Measurements from ENCODE around the gene ZDHHC1. TPM values are rescaled to one million over a fixed set of nuclear protein-coding genes. Genes with fewer than 3 reads are reported as not detected.
A peak's percentile ranks its signal among the peaks of the same experiment; 100 is the strongest.

ZDHHC1 gene
- total RNA-seq = 0.63 TPM

- Histone ChIP-seq H3K27me3 (ENCODE audit: insufficient read depth, low read length) (peaks cover 4% of the 10 kb centered on the region), H3K4me1 (ENCODE audit: insufficient read depth, low read length) (peaks cover 12% of the 10 kb centered on the region), H3K9me3 (ENCODE audit: low read depth, low read length) (no peaks in the 10 kb centered on the region), H3K4me3 (ENCODE audit: low read length) (peak within 1 kb of the TSS; percentile 35)
Measured at GRCh38 chr16:67415872-67416793, at the start of gene ZDHHC1. Gene ZDHHC1, minus strand, starts transcription at chr16:67416477. Its CDS starts 8,702 bp downstream, at chr16:67407775.

GRCh38 chr16:67464565-67464964 is 48.3 kb upstream of the ZDHHC1 start:
- Histone ChIP-seq H3K4me3 (ENCODE audit: low read length) (no peak overlapping the region), H3K4me1 (ENCODE audit: insufficient read depth, low read length) (peaks cover 32% of the 10 kb centered on the region), H3K27me3 (ENCODE audit: insufficient read depth, low read length) (no peaks in the 10 kb centered on the region), H3K9me3 (ENCODE audit: low read depth, low read length) (no peaks in the 10 kb centered on the region)

DNA sequence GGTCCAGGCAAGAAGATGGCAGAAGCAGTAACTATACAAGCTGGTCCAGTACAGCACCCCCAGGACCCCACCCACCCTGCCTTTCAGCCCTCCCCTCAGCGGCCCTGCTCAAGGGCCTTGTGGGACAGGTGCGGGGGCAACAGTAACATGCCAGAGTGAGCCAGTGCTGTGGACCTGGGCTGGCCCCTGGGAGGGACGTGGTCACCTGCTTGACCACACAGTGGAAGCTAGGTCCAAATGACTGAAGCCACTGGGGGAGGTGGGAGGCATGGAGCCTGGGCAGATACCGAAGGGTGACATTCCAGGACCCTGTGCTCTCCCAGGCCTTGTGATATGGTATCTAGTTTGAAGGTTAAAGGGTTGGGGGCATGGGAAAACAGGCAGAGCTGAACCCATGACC is 47.4 kb upstream of the ZDHHC1 start:
- no peak overlapping the region for H3K4me3 ChIP-seq (ENCODE audit: low read length)
- H3K9me3 ChIP-seq (ENCODE audit: low read depth, low read length) = no peaks in the 10 kb centered on the region
- peaks cover 28% of the 10 kb centered on the region for H3K4me1 ChIP-seq (ENCODE audit: insufficient read depth, low read length)
- H3K27me3 ChIP-seq (ENCODE audit: insufficient read depth, low read length) = no peaks in the 10 kb centered on the region

GRCh38 chr16:67463059-67463458 is 46.8 kb upstream of the ZDHHC1 start:
- H3K9me3 ChIP-seq (ENCODE audit: low read depth, low read length) = no peaks in the 10 kb centered on the region
- no peak overlapping the region for H3K4me3 ChIP-seq (ENCODE audit: low read length)

DNA sequence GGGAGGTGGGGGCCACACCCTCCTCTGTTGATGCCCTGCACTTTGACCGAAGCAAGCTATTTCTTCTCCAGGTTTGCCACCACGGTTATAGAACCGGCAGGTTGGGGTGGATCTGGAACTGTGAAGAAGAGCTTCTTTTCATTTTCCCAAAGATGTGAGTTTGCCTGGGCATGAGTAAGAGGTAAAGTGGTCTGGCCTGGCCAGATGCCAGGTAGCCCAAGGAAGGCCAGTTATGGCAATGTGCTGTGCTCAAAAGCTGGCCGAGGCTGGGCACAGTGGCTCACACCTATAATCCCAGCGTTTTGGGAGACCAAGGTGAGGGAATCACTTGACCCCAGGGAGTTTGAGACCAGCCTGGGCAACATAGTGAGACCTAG is 46.0 kb upstream of the ZDHHC1 start:
- H3K4me3 ChIP-seq (ENCODE audit: low read length) = no peak overlapping the region
- no peaks in the 10 kb centered on the region for H3K9me3 ChIP-seq (ENCODE audit: low read depth, low read length)
- peaks cover 21% of the 10 kb centered on the region for H3K4me1 ChIP-seq (ENCODE audit: insufficient read depth, low read length)
- H3K27me3 ChIP-seq (ENCODE audit: insufficient read depth, low read length) = no peaks in the 10 kb centered on the region

More at GRCh38 chr16:67463059-67463458, 46.8 kb upstream of the ZDHHC1 start:
- H3K4me1 ChIP-seq (ENCODE audit: insufficient read depth, low read length) = peaks cover 21% of the 10 kb centered on the region
- H3K27me3 ChIP-seq (ENCODE audit: insufficient read depth, low read length) = no peaks in the 10 kb centered on the region

GRCh38 chr16:67461600-67462278 is 45.5 kb upstream of the ZDHHC1 start:
- Histone ChIP-seq H3K9me3 (ENCODE audit: low read depth, low read length) (no peaks in the 10 kb centered on the region), H3K4me3 (ENCODE audit: low read length) (no peak overlapping the region), H3K4me1 (ENCODE audit: insufficient read depth, low read length) (peaks cover 21% of the 10 kb centered on the region)

GRCh38 chr16:67460961-67461360 is 44.7 kb upstream of the ZDHHC1 start:
- Histone ChIP-seq H3K4me1 (ENCODE audit: insufficient read depth, low read length) (peaks cover 18% of the 10 kb centered on the region), H3K27me3 (ENCODE audit: insufficient read depth, low read length) (no peaks in the 10 kb centered on the region), H3K9me3 (ENCODE audit: low read depth, low read length) (no peaks in the 10 kb centered on the region)

More at GRCh38 chr16:67461600-67462278, 45.5 kb upstream of the ZDHHC1 start:
- no peaks in the 10 kb centered on the region for H3K27me3 ChIP-seq (ENCODE audit: insufficient read depth, low read length)

GRCh38 chr16:67460168-67460567 is 43.9 kb upstream of the ZDHHC1 start:
- H3K27me3 ChIP-seq (ENCODE audit: insufficient read depth, low read length) = no peaks in the 10 kb centered on the region
- no peaks in the 10 kb centered on the region for H3K9me3 ChIP-seq (ENCODE audit: low read depth, low read length)
- no peak overlapping the region for H3K4me3 ChIP-seq (ENCODE audit: low read length)
- H3K4me1 ChIP-seq (ENCODE audit: insufficient read depth, low read length) = peaks cover 13% of the 10 kb centered on the region

More at GRCh38 chr16:67460961-67461360, 44.7 kb upstream of the ZDHHC1 start:
- H3K4me3 ChIP-seq (ENCODE audit: low read length) = no peak overlapping the region

DNA sequence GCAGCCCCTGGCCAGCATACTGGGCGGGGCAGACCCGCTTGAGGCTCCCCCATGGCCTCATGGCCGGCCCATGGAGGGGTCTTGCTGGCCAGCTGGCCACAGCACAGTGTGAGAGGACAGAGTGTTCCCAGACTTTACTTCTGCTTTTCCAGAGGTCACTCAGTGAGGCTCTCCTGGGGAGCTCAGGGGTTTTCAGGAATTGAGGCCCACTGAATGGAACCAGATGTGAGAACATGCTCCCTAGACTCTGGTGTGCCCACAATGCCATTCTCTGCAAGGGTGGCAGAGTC is 43.5 kb upstream of the ZDHHC1 start:
- peaks cover 13% of the 10 kb centered on the region for H3K4me1 ChIP-seq (ENCODE audit: insufficient read depth, low read length)
- no peak overlapping the region for H3K4me3 ChIP-seq (ENCODE audit: low read length)
- no peaks in the 10 kb centered on the region for H3K27me3 ChIP-seq (ENCODE audit: insufficient read depth, low read length)
- H3K9me3 ChIP-seq (ENCODE audit: low read depth, low read length) = no peaks in the 10 kb centered on the region

- Histone ChIP-seq H3K4me3 (ENCODE audit: low read length) (no peak overlapping the region), H3K9me3 (ENCODE audit: low read depth, low read length) (no peaks in the 10 kb centered on the region), H3K4me1 (ENCODE audit: insufficient read depth, low read length) (peaks cover 13% of the 10 kb centered on the region), H3K27me3 (ENCODE audit: insufficient read depth, low read length) (no peaks in the 10 kb centered on the region)
Measured at GRCh38 chr16:67459066-67459860, 43.0 kb upstream of the ZDHHC1 start.

GRCh38 chr16:67458121-67458641 is 41.9 kb upstream of the ZDHHC1 start:
- Histone ChIP-seq H3K9me3 (ENCODE audit: low read depth, low read length) (no peaks in the 10 kb centered on the region), H3K4me3 (ENCODE audit: low read length) (no peak overlapping the region), H3K27me3 (ENCODE audit: insufficient read depth, low read length) (no peaks in the 10 kb centered on the region), H3K4me1 (ENCODE audit: insufficient read depth, low read length) (peaks cover 13% of the 10 kb centered on the region)

- H3K9me3 ChIP-seq (ENCODE audit: low read depth, low read length) = no peaks in the 10 kb centered on the region
- H3K4me1 ChIP-seq (ENCODE audit: insufficient read depth, low read length) = peaks cover 13% of the 10 kb centered on the region
- H3K4me3 ChIP-seq (ENCODE audit: low read length) = no peak overlapping the region
- no peaks in the 10 kb centered on the region for H3K27me3 ChIP-seq (ENCODE audit: insufficient read depth, low read length)
Measured at GRCh38 chr16:67457611-67458010, 41.3 kb upstream of the ZDHHC1 start.

DNA sequence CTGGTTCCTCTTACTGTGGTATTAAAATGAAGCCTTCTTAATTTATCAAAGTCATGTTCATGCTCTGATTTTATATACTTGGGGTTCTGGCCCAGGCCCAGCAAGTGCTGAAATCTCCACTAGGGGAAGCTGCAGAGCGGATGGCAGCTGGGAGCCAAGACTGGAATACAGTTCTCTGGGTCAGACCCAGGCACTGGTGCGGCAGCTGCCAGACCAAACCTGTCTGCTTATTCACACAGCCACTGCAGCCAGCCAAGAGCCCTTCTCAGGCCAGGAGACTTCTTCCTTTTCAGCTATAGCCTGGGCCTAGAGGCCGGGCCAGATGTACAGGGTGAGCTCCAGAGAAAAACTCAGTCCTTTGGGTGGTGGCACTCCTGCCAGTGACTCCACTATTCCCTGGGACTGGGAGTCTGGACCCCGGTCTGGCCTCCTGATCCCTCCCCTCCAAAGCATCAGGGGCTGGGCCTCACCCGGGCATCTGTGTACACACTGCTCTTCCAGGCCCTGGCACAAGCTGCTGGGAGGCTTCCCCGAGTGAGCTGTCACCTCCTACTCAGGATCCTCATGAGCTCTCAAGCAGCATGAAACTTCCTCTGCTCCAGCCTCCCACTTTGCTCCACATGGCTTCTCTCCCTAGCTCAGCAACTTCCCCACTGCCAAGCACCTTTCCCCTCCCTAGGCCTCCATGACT is 40.3 kb upstream of the ZDHHC1 start:
- Histone ChIP-seq H3K4me1 (ENCODE audit: insufficient read depth, low read length) (peaks cover 13% of the 10 kb centered on the region), H3K9me3 (ENCODE audit: low read depth, low read length) (no peaks in the 10 kb centered on the region), H3K27me3 (ENCODE audit: insufficient read depth, low read length) (no peaks in the 10 kb centered on the region), H3K4me3 (ENCODE audit: low read length) (no peak overlapping the region)

- peaks cover 7% of the 10 kb centered on the region for H3K4me1 ChIP-seq (ENCODE audit: insufficient read depth, low read length)
- H3K27me3 ChIP-seq (ENCODE audit: insufficient read depth, low read length) = no peaks in the 10 kb centered on the region
- no peaks in the 10 kb centered on the region for H3K9me3 ChIP-seq (ENCODE audit: low read depth, low read length)
Measured at GRCh38 chr16:67454852-67455251, 38.6 kb upstream of the ZDHHC1 start.

More at GRCh38 chr16:67454852-67455251, 38.6 kb upstream of the ZDHHC1 start:
- no peak overlapping the region for H3K4me3 ChIP-seq (ENCODE audit: low read length)
